Activated CD8-positive, alpha-beta memory T cell treated with anti-CD3 and anti-CD28 coated beads for 24 hours (primary cell): ENCODE data around the gene NHLRC1.

Experiments used
- DNase-seq: peaks from one replicate; pipeline ENCODE4 v3.0.0-alpha.2; 2020

NHLRC1 gene

GRCh38 chr6:18138906-18139305 is 16.4 kb upstream of the NHLRC1 start:
- no peak for DNase-seq

- no peak for DNase-seq
These were observed 13.8 kb upstream of the NHLRC1 start for GRCh38 chr6:18136260-18136659.

- no peak for DNase-seq
These were observed 12.7 kb upstream of the NHLRC1 start for GRCh38 chr6:18135171-18135570.

GRCh38 chr6:18132346-18132745 is 9.9 kb upstream of the NHLRC1 start:
- no peak for DNase-seq

- no peak for DNase-seq
These were observed 3.6 kb upstream of the NHLRC1 start for GRCh38 chr6:18126121-18126520.

- no peak for DNase-seq
These were observed 823 bp downstream of the NHLRC1 start for GRCh38 chr6:18121580-18122127.

- DNase-seq, result no peak
These were observed 3.2 kb downstream of the NHLRC1 start for GRCh38 chr6:18119236-18119635.

GRCh38 chr6:18118330-18118729 is 4.1 kb downstream of the NHLRC1 start:
- DNase-seq, result no peak

- no peak for DNase-seq
These were observed 5.3 kb downstream of the NHLRC1 start for GRCh38 chr6:18117136-18117535.

- no peak for DNase-seq
These were observed 7.1 kb downstream of the NHLRC1 start for GRCh38 chr6:18115356-18115755.

GRCh38 chr6:18110162-18110561 is 12.3 kb downstream of the NHLRC1 start:
- DNase-seq, result no peak

GRCh38 chr6:18107061-18107460 is 15.4 kb downstream of the NHLRC1 start:
- DNase-seq, result no peak

GRCh38 chr6:18102783-18103509 is 19.5 kb downstream of the NHLRC1 start:
- no peak for DNase-seq

GRCh38 chr6:18101873-18102272 is 20.6 kb downstream of the NHLRC1 start:
- no peak for DNase-seq

GRCh38 chr6:18101271-18101670 is 21.2 kb downstream of the NHLRC1 start:
- DNase-seq, result no peak

- no peak for DNase-seq
These were observed 22.2 kb downstream of the NHLRC1 start for GRCh38 chr6:18100296-18100695.

GRCh38 chr6:18099511-18099910 is 23.0 kb downstream of the NHLRC1 start:
- DNase-seq, result no peak

GRCh38 chr6:18096423-18096822 is 26.1 kb downstream of the NHLRC1 start:
- DNase-seq, result no peak

GRCh38 chr6:18091382-18091781 is 31.1 kb downstream of the NHLRC1 start:
- DNase-seq, result no peak

GRCh38 chr6:18090349-18090786 is 32.1 kb downstream of the NHLRC1 start:
- DNase-seq, result no peak

- no peak for DNase-seq
These were observed 33.8 kb downstream of the NHLRC1 start for GRCh38 chr6:18088419-18089296.

- no peak for DNase-seq
These were observed 34.9 kb downstream of the NHLRC1 start for GRCh38 chr6:18087396-18088165.

GRCh38 chr6:18081025-18081668 is 41.3 kb downstream of the NHLRC1 start:
- no peak for DNase-seq
